Smooth muscle cell (in vitro differentiated cells): ENCODE measurements around the gene HK3. TPM values are rescaled to one million over a fixed set of nuclear protein-coding genes. Genes with fewer than 3 reads are reported as not detected.

Experiments used
- DNase-seq: peaks from one replicate; lab custom pipeline; 2025; ENCODE audit not compliant: unreplicated experiment; lab: John Stamatoyannopoulos, UW
- H2AFZ ChIP-seq: fragments of 200-600 bp; sonication (generic); 2 replicates; pipeline ENCODE4 v1.6.0; 2016; ENCODE audit warnings: antibody characterized with exemption, low read depth, mild to moderate bottlenecking
- H3F3A ChIP-seq: fragments of 200-600 bp; sonication (generic); 2 replicates; pipeline ENCODE4 v1.6.0; 2017; ENCODE audit warnings: antibody characterized with exemption, low read depth
- H3K27ac ChIP-seq: fragments of 200-600 bp; sonication (generic); 2 replicates; pipeline ENCODE4 v1.5.1; 2016; ENCODE audit warnings: low read depth, mild to moderate bottlenecking
- H3K27me3 ChIP-seq: fragments of 200-600 bp; sonication (generic); 2 replicates; pipeline ENCODE4 v1.6.1; 2016; ENCODE audit warnings: low read depth, mild to moderate bottlenecking
- H3K36me3 ChIP-seq: fragments of 200-600 bp; sonication (generic); 2 replicates; pipeline ENCODE4 v1.5.1; 2016; ENCODE audit warnings: low read depth
- H3K4me1 ChIP-seq: fragments of 200-600 bp; sonication (generic); 2 replicates; pipeline ENCODE4 v1.5.1; 2016; ENCODE audit warnings: low read depth
- H3K4me2 ChIP-seq: fragments of 200-600 bp; sonication (generic); 2 replicates; pipeline ENCODE4 v1.6.0; 2016; ENCODE audit warnings: mild to moderate bottlenecking
- H3K4me3 ChIP-seq: fragments of 200-600 bp; sonication (generic); 2 replicates; pipeline ENCODE4 v1.5.1; 2016; ENCODE audit warnings: mild to moderate bottlenecking
- H3K79me2 ChIP-seq: fragments of 200-600 bp; sonication (generic); 2 replicates; pipeline ENCODE4 v1.6.0; 2016; ENCODE audit warnings: low read depth, mild to moderate bottlenecking
- H3K9ac ChIP-seq: fragments of 200-600 bp; sonication (generic); 2 replicates; pipeline ENCODE4 v1.6.0; 2016; ENCODE audit warnings: low read depth
- H3K9me3 ChIP-seq: fragments of 200-600 bp; sonication (generic); replicated peaks from 2 replicates; pipeline ENCODE4 v1.5.1; 2016; ENCODE audit warnings: low read depth
- H4K20me1 ChIP-seq: fragments of 200-600 bp; sonication (generic); 2 replicates; pipeline ENCODE4 v1.6.0; 2016; ENCODE audit warnings: low read depth
- WGBS: methylation state at CpG from one replicate; pipeline ENCODE4 v1.1.7; 2016; ENCODE audit warnings: low lambda C conversion rate; 5-methylcytosine and 5-hydroxymethylcytosine counted together
- polyA plus RNA-seq: library from polyadenylated mRNA; unstranded; fragments of >200 nt; fragmentation: Nextera tagmentation; extraction: Ambion mirVana; gene quantifications from 2 replicates; pipeline ENCODE4 v1.2.1, GENCODE V29; 2016
- total RNA-seq: library from RNA; depleted of rRNA; stranded (reverse); fragments of >200 nt; gene quantifications from 2 replicates; pipeline ENCODE4 v1.2.3, GENCODE V29; 2014
- TF ChIP-seq, protein P1 (sequence below): fragments of 200-600 bp; sonication (generic); IDR thresholded peaks from 2 replicates; pipeline ENCODE4 v1.5.1; 2017; ENCODE audit warnings: borderline replicate concordance, mild to moderate bottlenecking, antibody characterized with exemption; ENCODE audit not compliant: insufficient read depth, poor library complexity, severe bottlenecking

HK3 gene
- total and polyA plus RNA-seq, 2 experiments from 2014 or later = not detected

DNA sequence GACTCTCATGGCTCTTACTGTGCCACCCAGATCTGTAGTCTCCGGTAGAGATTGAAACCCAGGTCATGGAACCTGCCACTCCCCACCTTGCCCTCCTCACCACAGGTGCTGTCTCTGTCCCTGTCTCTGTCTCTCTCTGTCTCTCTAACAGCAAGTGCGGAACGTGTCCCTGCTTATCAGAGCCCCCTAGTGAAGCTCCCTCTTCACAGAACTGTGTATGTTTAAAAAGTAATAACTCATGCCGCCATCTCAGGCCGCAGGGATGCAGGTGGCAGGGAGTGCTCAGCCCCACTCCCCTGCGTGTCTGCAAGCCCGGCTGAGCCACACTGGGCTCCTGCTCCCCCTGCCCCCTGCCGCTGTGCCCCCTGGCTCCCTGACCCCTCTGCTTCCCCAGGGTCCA is 45.0 kb downstream of the HK3 start:
- WGBS = 87% methylated on average over 8 of the region's 8 CpGs
- no peak for DNase-seq
- TF ChIP-seq, protein P1, sequence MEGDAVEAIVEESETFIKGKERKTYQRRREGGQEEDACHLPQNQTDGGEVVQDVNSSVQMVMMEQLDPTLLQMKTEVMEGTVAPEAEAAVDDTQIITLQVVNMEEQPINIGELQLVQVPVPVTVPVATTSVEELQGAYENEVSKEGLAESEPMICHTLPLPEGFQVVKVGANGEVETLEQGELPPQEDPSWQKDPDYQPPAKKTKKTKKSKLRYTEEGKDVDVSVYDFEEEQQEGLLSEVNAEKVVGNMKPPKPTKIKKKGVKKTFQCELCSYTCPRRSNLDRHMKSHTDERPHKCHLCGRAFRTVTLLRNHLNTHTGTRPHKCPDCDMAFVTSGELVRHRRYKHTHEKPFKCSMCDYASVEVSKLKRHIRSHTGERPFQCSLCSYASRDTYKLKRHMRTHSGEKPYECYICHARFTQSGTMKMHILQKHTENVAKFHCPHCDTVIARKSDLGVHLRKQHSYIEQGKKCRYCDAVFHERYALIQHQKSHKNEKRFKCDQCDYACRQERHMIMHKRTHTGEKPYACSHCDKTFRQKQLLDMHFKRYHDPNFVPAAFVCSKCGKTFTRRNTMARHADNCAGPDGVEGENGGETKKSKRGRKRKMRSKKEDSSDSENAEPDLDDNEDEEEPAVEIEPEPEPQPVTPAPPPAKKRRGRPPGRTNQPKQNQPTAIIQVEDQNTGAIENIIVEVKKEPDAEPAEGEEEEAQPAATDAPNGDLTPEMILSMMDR = no peak

DNA sequence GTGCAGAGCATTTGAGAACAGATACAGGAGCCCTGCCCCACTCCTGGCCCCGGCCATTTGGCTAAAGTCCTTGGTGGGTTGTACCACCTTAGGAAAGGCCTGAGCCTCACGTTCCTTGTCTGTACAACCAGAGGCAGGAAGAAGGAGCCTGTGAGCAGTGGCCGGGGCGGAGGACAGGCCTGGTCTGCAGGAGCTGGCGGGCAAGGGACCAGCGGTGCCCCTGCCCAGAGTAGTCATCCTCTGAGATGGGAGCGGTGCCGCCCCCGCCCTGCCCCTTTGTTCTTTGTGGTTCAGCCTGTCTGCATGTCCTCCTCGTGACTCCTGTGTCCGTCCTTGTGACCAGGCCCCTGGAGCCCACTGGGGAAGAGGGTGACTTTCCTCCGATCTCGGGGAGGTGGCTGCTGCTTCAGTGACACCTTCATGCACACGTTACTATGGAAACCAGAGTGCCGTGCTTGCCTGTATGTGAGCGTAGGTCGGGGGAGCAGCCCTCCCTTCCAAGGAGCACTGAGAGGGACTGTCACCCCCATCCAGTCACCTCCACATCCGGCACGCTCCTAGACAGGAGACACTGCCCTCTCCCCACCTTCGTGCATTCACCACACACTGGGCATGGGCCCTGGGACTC is 45.9 kb downstream of the HK3 start:
- Histone ChIP-seq H3K4me1 (no peaks in the 10 kb centered on the region), H2AFZ (no peak overlapping the region), H3K27ac (no peak overlapping the region), H4K20me1 (no peaks in the 10 kb centered on the region), H3F3A (no peaks in the 10 kb centered on the region), H3K9ac (no peak overlapping the region), H3K79me2 (no peaks in the 10 kb centered on the region), H3K9me3 (no peaks in the 10 kb centered on the region), H3K27me3 (peaks cover 21% of the 10 kb centered on the region), H3K4me2 (no peak overlapping the region), H3K4me3 (no peak overlapping the region), H3K36me3 (no peaks in the 10 kb centered on the region)
- WGBS = 88% methylated on average over 20 of the region's 20 CpGs
- TF ChIP-seq, protein P1 = no peak
- no peak for DNase-seq

More for the DNA sequence above, 45.0 kb downstream of the HK3 start:
- H3F3A ChIP-seq = no peaks in the 10 kb centered on the region
- no peaks in the 10 kb centered on the region for H3K4me1 ChIP-seq
- no peaks in the 10 kb centered on the region for H3K36me3 ChIP-seq
- H3K27me3 ChIP-seq = peaks cover 23% of the 10 kb centered on the region
- H2AFZ ChIP-seq = no peak overlapping the region
- H3K9me3 ChIP-seq = no peaks in the 10 kb centered on the region
- H4K20me1 ChIP-seq = no peaks in the 10 kb centered on the region
- no peak overlapping the region for H3K9ac ChIP-seq
- H3K79me2 ChIP-seq = no peaks in the 10 kb centered on the region
- no peak overlapping the region for H3K27ac ChIP-seq
- H3K4me3 ChIP-seq = no peak overlapping the region
- no peak overlapping the region for H3K4me2 ChIP-seq

DNA sequence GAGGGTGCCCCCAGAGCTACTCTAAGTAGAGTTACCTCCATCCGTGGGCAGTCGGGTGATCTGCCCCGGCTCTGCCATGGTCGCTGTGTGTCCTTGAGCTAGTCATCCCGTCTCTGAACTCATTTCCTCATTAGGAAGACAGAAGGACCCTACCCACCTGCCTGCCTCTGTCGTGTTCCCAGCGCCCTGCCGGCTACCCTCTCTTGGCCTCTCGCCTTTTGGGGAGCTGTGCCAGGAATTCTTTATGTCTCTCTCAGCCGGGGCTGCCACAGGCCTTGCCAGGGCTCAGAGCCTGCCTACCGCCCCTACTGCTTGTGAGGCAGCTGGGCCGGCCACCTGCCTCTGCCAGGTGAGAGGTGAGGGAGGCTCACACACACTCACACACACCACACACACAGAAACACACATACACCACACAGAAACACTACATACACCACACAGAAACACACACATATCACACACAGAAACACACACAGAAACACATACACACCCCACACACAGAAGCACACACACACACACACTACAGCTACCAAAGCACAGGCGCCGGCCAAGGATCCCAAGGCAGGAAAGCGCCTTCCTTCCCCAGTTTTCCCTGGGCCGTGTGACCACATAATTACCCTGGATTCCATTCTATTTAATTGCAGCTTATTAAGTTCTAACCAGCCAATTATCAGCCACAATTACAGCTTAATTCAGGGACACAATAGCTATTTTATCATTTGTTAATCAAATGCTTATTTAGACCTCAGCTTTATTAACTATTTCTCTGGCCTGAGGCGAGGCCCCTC is 47.1 kb downstream of the HK3 start:
- H3K9ac ChIP-seq = no peak overlapping the region
- no peaks in the 10 kb centered on the region for H3K9me3 ChIP-seq
- no peaks in the 10 kb centered on the region for H3K79me2 ChIP-seq
- H3K27ac ChIP-seq = no peak overlapping the region
- TF ChIP-seq, protein P1 = no peak
- no peaks in the 10 kb centered on the region for H3K36me3 ChIP-seq
- H3K4me1 ChIP-seq = no peaks in the 10 kb centered on the region
- H3K27me3 ChIP-seq = peaks cover 16% of the 10 kb centered on the region
- WGBS = 85% methylated on average over 16 of the region's 17 CpGs
- no peak for DNase-seq
- H3K4me2 ChIP-seq = no peak overlapping the region
- H3F3A ChIP-seq = no peaks in the 10 kb centered on the region
- H3K4me3 ChIP-seq = no peak overlapping the region
- H2AFZ ChIP-seq = no peak overlapping the region
- H4K20me1 ChIP-seq = no peaks in the 10 kb centered on the region

DNA sequence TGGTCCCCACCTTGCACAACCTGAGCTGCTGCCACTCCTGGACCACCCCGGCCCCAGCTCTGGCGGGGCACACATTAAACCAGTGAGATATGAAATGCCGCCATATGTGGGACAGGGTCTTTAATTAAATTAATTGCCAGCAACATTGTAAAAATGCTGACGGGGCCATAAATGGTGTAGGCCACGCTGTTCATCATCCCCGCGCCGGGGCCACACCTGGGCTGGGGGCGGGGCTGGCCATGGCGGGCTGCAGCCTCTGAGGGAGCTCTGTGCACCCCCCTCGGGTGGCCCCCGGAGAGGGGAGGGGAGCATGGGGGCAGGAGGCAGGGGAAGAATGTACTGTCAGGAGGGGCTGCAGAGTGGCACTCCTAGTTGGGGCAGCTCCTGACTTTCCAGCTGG is 47.8 kb downstream of the HK3 start:
- H3K4me1 ChIP-seq = no peaks in the 10 kb centered on the region
- DNase-seq = no peak
- no peaks in the 10 kb centered on the region for H4K20me1 ChIP-seq
- TF ChIP-seq, protein P1 = no peak
- H3K79me2 ChIP-seq = no peaks in the 10 kb centered on the region
- peaks cover 13% of the 10 kb centered on the region for H3K27me3 ChIP-seq
- no peak overlapping the region for H3K4me3 ChIP-seq
- no peak overlapping the region for H2AFZ ChIP-seq
- H3K4me2 ChIP-seq = no peak overlapping the region
- H3F3A ChIP-seq = no peaks in the 10 kb centered on the region
- 88% methylated on average over 12 of the region's 12 CpGs for WGBS
- H3K9me3 ChIP-seq = no peaks in the 10 kb centered on the region
- no peak overlapping the region for H3K27ac ChIP-seq
- H3K9ac ChIP-seq = no peak overlapping the region
- H3K36me3 ChIP-seq = no peaks in the 10 kb centered on the region
